CD4-positive, CD25-positive, alpha-beta regulatory T cell (primary cell): ENCODE measurements around the gene PLA2G1B. TPM values are rescaled to one million over a fixed set of nuclear protein-coding genes. Genes with fewer than 3 reads are reported as not detected.

Experiments used
- ATAC-seq, 2 donors: fragments of 150-1000 bp; cut with Tn5 transposase; one replicate each; pipeline ENCODE4 v1.10.0; 2021; ENCODE audit warnings: low read depth in 2 of 2, moderate number of reproducible peaks in 2 of 2, moderate library complexity in 1 of 2
- DNase-seq, 3 donors: peaks; one replicate each; pipeline versions ENCODE4 v3.0.0 to v3.0.0-alpha.2; 2012 to 2022; ENCODE audit warnings: mixed read lengths in 1 of 3
- H3K27ac ChIP-seq: one replicate; pipeline ENCODE4 v1.7.0; 2013; ENCODE audit warnings: mild to moderate bottlenecking, low read length; ENCODE audit not compliant: insufficient read depth, poor library complexity, severe bottlenecking
- H3K27me3 ChIP-seq: one replicate; pipeline ENCODE4 v1.7.0; 2013; ENCODE audit warnings: low read length; ENCODE audit not compliant: control insufficient read depth, insufficient read depth
- H3K36me3 ChIP-seq: one replicate; pipeline ENCODE4 v1.7.0; 2013; ENCODE audit warnings: mild to moderate bottlenecking, low read length, moderate library complexity; ENCODE audit not compliant: control insufficient read depth, insufficient read depth
- H3K4me1 ChIP-seq: 2 replicates; pipeline ENCODE4 v1.7.0; 2013; ENCODE audit warnings: mild to moderate bottlenecking, low read length; ENCODE audit not compliant: insufficient read depth, control insufficient read depth, poor library complexity, severe bottlenecking
- H3K4me3 ChIP-seq: one replicate; pipeline ENCODE4 v1.7.0; 2013; ENCODE audit warnings: low read depth, mild to moderate bottlenecking, low read length, moderate library complexity
- H3K9me3 ChIP-seq, 2 experiments: 1 replicate in 1 of 2; 2 replicates in 1 of 2; pipeline ENCODE4 v1.7.0; 2013; ENCODE audit warnings: low read length in 2 of 2, mild to moderate bottlenecking in 1 of 2, moderate library complexity in 1 of 2; ENCODE audit not compliant: control insufficient read depth in 2 of 2
- H3K27ac Mint-ChIP-seq, 3 donors: one replicate each; pipeline ENCODE4 v1.8.0; 2020 to 2022; ENCODE audit warnings: mild to moderate bottlenecking in 3 of 3, mixed read lengths in 3 of 3, moderate library complexity in 2 of 3
- H3K27me3 Mint-ChIP-seq: one replicate; pipeline ENCODE4 v1.8.0; 2022; ENCODE audit warnings: mild to moderate bottlenecking, mixed read lengths
- H3K36me3 Mint-ChIP-seq: one replicate; pipeline ENCODE4 v1.8.0; 2020; ENCODE audit warnings: mixed read lengths
- H3K4me1 Mint-ChIP-seq, 4 donors: one replicate each; pipeline ENCODE4 v1.8.0; 2020 to 2022; ENCODE audit warnings: mixed read lengths in 4 of 4, mild to moderate bottlenecking in 1 of 4
- H3K4me3 Mint-ChIP-seq, 4 donors: one replicate each; pipeline ENCODE4 v1.8.0; 2020 to 2022; ENCODE audit warnings: mild to moderate bottlenecking in 4 of 4, mixed read lengths in 4 of 4, moderate library complexity in 3 of 4
- H3K9me3 Mint-ChIP-seq, 7 donors: one replicate each; pipeline ENCODE4 v1.8.0; 2020 to 2022; ENCODE audit warnings: mixed read lengths in 7 of 7, mild to moderate bottlenecking in 3 of 7, moderate library complexity in 2 of 7
- polyA plus RNA-seq, 4 donors: library from polyadenylated mRNA; unstranded; fragments of 300-500 nt; fragmentation: Illumina TruSeq; gene quantifications; one replicate each; pipeline ENCODE4 v1.2.3, GENCODE V29; 2021
- total RNA-seq: library from RNA; stranded (reverse); gene quantifications from one replicate; pipeline ENCODE4 v1.2.3, GENCODE V29; 2022

PLA2G1B gene
- total and polyA plus RNA-seq, 5 donors from 2014 or later = 0.44 TPM; not detected in 4

DNA sequence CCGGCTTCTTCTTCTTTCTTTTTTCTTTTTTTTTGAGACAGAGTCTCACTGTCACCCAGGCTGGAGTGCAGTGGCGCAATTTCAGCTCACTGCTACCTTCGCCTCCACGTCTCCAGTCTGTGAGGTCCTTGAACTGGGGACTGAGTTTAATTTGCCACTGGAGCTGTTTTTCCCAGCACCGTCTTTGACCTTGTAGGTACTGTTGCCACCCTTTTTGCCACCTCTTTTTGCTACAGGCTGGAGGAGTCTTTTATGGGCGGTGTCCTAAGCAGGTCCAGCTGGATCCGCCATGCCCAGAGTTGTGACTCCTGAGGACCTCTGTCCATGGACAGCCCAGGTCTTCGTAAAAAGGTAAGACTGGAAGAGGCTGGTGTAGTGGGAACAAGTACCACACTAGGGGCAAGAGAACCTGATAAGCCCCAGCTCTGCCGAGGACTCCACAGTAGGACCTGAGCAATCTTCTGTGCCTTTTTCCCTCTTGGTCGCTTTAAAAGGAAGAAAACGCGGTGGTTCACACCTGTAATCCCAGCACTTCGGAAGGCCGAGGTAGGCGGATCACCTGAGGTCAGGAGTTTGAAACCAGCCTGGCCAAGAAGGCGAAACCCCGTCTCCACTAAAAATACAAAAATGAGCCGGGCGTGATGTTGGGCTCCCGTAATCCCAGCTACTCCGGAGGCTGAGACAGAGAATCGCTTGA, 36.8 kb downstream of the PLA2G1B start:
- Histone ChIP-seq H3K4me3 (peak overlapping the region; percentile 91), H3K27me3 (no peaks in the 10 kb centered on the region), H3K36me3 (no peaks in the 10 kb centered on the region), H3K9me3 (no peaks in the 10 kb centered on the region), H3K4me1 (peaks cover 20% of the 10 kb centered on the region), H3K27ac (peak overlapping the region; percentile 99)
- Mint-ChIP-seq H3K4me3 (no peak overlapping the region), H3K36me3 (no peaks in the 10 kb centered on the region), H3K9me3 (no peaks in the 10 kb centered on the region), H3K4me1 (peaks cover 0 to 13% (median 0%) of the 10 kb centered on the region in 4 donors), H3K27me3 (no peaks in the 10 kb centered on the region), H3K27ac (peak overlapping the region in 2 of 3 donors; percentile 51 to 92)
- ATAC-seq = no peak
- DNase-seq = peak in 2 of 3 donors; percentile 7 to 10

GRCh38 chr12:120287491-120287890, 40.1 kb downstream of the PLA2G1B start:
- Histone ChIP-seq H3K4me3 (no peak overlapping the region), H3K36me3 (no peaks in the 10 kb centered on the region), H3K27ac (no peak overlapping the region), H3K9me3 (no peaks in the 10 kb centered on the region), H3K27me3 (no peaks in the 10 kb centered on the region), H3K4me1 (peaks cover 12% of the 10 kb centered on the region)
- no peaks in the 10 kb centered on the region for H3K9me3 Mint-ChIP-seq
- H3K27ac Mint-ChIP-seq = no peak overlapping the region
- no peak for ATAC-seq
- H3K27me3 Mint-ChIP-seq = peaks cover 4% of the 10 kb centered on the region
- no peak overlapping the region for H3K4me3 Mint-ChIP-seq
- H3K4me1 Mint-ChIP-seq = peaks cover 0 to 13% (median 2%) of the 10 kb centered on the region in 4 donors
- H3K36me3 Mint-ChIP-seq = no peaks in the 10 kb centered on the region
- no peak for DNase-seq

DNA sequence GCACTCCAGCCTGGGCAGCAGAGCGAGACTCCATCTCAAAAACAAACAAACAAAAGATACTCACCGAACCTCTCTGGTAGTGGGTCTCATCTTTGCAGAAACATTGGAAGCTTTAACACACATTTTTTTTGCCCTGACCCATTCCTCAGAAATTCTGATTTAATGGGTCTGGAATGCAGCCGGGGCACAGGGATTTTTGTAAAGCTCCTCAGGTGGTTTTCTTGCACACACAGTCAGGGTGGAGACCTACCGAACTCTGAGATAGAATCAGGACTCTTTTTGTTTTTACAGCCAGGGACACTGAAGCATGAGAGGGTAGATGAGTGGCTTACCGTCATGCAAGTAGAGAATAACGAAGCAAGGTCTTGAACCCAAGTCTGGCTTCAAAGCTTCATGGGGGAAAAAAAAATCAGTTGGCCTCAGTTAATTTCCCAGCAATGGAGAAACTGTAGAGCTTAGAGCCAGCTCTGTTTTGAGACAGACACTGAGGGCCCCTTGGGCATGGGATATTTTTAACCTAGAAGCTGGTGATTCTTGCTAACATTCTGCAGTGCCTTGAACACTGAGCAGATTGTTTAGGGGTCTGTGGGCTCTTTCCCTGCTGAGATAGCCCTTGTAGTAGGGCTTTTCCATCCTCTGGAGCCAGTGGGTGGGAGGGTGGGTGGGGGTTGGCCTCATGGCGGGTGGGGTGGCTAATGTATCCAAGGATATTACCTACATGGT, 40.6 kb downstream of the PLA2G1B start:
- Histone ChIP-seq H3K27ac (no peak overlapping the region), H3K9me3 (no peaks in the 10 kb centered on the region), H3K4me3 (no peak overlapping the region), H3K4me1 (peaks cover 8% of the 10 kb centered on the region), H3K27me3 (no peaks in the 10 kb centered on the region), H3K36me3 (no peaks in the 10 kb centered on the region)
- Mint-ChIP-seq H3K27ac (no peak overlapping the region), H3K9me3 (no peaks in the 10 kb centered on the region), H3K27me3 (peaks cover 4% of the 10 kb centered on the region), H3K36me3 (no peaks in the 10 kb centered on the region), H3K4me3 (no peak overlapping the region), H3K4me1 (peaks cover 0 to 13% (median 2%) of the 10 kb centered on the region in 4 donors)
- ATAC-seq (no peak), DNase-seq (no peak)

- Histone ChIP-seq H3K4me1 (no peaks in the 10 kb centered on the region), H3K27ac (no peak overlapping the region), H3K4me3 (no peak overlapping the region), H3K9me3 (no peaks in the 10 kb centered on the region), H3K27me3 (no peaks in the 10 kb centered on the region), H3K36me3 (no peaks in the 10 kb centered on the region)
- no peak overlapping the region for H3K27ac Mint-ChIP-seq
- H3K36me3 Mint-ChIP-seq = no peaks in the 10 kb centered on the region
- H3K4me1 Mint-ChIP-seq = peaks cover 0 to 5% (median 0%) of the 10 kb centered on the region in 4 donors
- ATAC-seq = no peak
- H3K4me3 Mint-ChIP-seq = no peak overlapping the region
- peaks cover 4% of the 10 kb centered on the region for H3K27me3 Mint-ChIP-seq
- no peaks in the 10 kb centered on the region for H3K9me3 Mint-ChIP-seq
- no peak for DNase-seq
These were observed 43.2 kb downstream of the PLA2G1B start for GRCh38 chr12:120284381-120284780.

DNA sequence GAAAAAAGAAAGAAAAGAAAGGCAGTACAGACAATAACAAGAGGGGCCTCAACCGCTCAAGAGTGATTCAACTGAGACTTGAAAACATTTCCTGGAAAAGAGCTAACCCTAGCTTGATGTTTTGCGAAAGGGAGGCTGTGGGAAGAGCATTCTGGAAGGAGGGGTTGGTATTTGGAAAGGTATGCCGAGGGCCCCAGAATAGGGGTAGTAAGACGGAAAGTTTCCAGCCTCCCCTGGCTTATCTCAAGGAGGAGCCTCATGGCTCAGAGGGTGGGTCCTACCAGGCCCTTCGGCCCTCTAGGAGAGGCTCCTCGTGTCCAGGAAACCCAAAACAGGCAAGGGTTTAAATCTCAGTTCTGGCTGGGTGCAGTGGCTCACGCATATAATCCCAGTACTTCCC, 44.3 kb downstream of the PLA2G1B start:
- Histone ChIP-seq H3K4me1 (no peaks in the 10 kb centered on the region), H3K36me3 (no peaks in the 10 kb centered on the region), H3K9me3 (no peaks in the 10 kb centered on the region), H3K27ac (no peak overlapping the region), H3K4me3 (no peak overlapping the region), H3K27me3 (no peaks in the 10 kb centered on the region)
- no peaks in the 10 kb centered on the region for H3K9me3 Mint-ChIP-seq
- DNase-seq = no peak
- H3K4me3 Mint-ChIP-seq = no peak overlapping the region
- H3K4me1 Mint-ChIP-seq = peaks cover 0 to 5% (median 0%) of the 10 kb centered on the region in 4 donors
- no peak overlapping the region for H3K27ac Mint-ChIP-seq
- peaks cover 4% of the 10 kb centered on the region for H3K27me3 Mint-ChIP-seq
- ATAC-seq = no peak
- H3K36me3 Mint-ChIP-seq = no peaks in the 10 kb centered on the region

DNA sequence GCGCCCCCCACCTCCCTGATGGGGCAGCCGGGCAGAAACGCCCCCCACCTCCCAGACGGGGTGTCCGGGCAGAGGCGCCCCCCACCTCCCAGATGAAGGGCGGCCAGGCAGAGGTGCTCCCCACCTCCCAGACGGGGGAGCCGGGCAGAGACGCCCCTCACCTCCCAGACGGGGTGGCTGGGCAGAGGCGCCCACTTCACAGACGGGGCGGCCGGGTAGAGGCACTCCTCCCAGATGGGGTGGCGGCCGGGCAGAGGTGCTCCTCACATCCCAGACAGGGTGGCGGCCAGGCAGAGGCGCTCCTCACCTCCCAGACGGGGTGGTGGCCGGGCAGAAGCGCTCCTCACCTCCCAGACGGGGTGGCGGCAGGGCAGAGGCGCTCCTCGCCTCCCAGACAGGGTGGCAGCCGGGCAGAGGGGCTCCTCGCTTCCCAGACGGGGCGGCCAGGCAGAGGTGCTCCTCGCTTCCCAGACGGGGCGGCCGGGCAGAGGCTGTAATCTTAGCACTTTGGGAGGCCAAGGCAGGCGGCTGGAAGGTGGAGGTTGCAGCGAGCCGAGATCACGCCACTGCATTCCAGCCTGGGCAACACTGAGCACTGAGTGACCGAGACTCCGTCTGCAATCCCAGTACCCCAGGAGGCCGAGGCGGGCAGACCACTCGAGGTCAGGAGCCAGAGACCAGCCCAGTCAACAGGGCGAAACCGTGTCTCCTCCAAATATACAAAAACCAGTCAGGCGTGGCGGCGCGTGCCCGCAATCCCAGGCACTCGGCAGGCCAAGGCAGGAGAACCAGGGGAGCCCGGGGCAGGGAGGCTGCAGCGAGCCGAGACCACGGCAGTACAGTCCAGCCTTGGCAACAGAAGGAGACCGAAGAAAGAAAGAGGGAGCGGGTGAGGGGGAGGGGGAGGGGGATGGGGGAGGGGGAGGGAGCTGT, 49.2 kb downstream of the PLA2G1B start:
- Histone ChIP-seq H3K27ac (no peak overlapping the region), H3K27me3 (no peaks in the 10 kb centered on the region), H3K36me3 (no peaks in the 10 kb centered on the region), H3K4me3 (no peak overlapping the region), H3K9me3 (no peaks in the 10 kb centered on the region), H3K4me1 (no peaks in the 10 kb centered on the region)
- peaks cover under 1% of the 10 kb centered on the region for H3K27me3 Mint-ChIP-seq
- ATAC-seq = no peak
- DNase-seq = no peak
- no peaks in the 10 kb centered on the region for H3K9me3 Mint-ChIP-seq
- no peaks in the 10 kb centered on the region for H3K36me3 Mint-ChIP-seq
- H3K4me3 Mint-ChIP-seq = no peak overlapping the region
- no peaks in the 10 kb centered on the region for H3K4me1 Mint-ChIP-seq
- no peak overlapping the region for H3K27ac Mint-ChIP-seq

- no peaks in the 10 kb centered on the region for H3K9me3 ChIP-seq
- no peak overlapping the region for H3K4me3 ChIP-seq
- H3K9me3 Mint-ChIP-seq = no peaks in the 10 kb centered on the region
- H3K4me1 ChIP-seq = no peaks in the 10 kb centered on the region
- H3K36me3 Mint-ChIP-seq = no peaks in the 10 kb centered on the region
- no peaks in the 10 kb centered on the region for H3K36me3 ChIP-seq
- peaks cover 13% of the 10 kb centered on the region for H3K27me3 Mint-ChIP-seq
- no peaks in the 10 kb centered on the region for H3K27me3 ChIP-seq
- no peak for DNase-seq
- H3K4me1 Mint-ChIP-seq = no peaks in the 10 kb centered on the region
- H3K27ac ChIP-seq = no peak overlapping the region
- no peak for ATAC-seq
- H3K4me3 Mint-ChIP-seq = no peak overlapping the region
- H3K27ac Mint-ChIP-seq = no peak overlapping the region
These were observed 50.8 kb downstream of the PLA2G1B start for GRCh38 chr12:120276734-120277133.
